ENCODE data around the gene CTSC.
"Not testable (repeated sequence)": the region's sequence is repeated elsewhere in the genome, so short reads cannot be mapped to it uniquely, and the experiment has no call there.

Gene CTSC

DNA sequence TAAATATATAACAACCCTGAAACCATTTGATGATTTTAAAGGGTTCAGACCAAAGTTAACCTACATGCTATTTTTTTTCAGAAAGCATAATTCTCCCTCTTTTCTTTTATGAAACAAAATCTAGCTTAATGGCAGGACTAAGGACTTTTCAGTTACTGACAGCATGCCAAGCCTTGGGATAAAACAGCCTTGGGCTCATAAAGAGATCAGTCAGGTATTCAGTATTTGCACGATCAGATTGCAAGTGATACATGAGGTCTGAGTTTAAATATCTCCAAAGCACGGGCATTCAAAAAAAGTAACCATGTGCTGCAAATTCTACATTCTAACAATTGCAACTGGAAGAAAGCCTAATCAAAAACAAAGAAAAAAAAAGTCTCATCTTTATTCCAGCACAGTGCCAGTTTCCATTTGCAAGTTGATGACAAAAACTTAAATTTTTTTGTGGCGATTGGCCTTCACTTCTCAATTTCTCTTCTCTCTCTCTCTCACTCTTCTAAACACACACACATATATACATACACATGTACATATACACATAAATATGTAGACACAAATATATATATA lies 60.1 kb downstream of the CTSC start:
- no peak for DNase-seq

- no peak for DNase-seq
These were observed 61.9 kb downstream of the CTSC start for GRCh38 chr11:88275636-88276035.

DNA sequence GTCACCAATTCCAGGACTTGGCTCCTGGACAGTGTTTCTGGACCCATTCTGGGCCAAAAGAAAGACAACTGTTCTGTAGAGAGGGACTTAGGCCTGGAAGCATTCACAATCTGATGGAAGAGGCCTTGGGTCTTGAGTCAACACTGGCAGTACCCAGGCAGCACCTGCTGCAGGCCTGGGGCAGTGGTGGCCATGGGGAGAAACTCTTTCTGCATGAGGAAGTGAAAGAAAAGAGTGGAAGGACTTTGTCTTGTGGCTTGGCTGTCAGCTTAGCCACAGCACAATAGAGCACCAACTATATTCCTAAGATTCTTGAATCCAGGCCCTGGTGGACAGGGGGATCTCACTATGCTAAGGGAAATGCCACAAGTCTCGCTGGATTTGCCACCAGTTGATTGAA lies 70.6 kb downstream of the CTSC start:
- DNase-seq, result peak; percentile 93

- DNase-seq, result peak; percentile 79
These were observed 71.4 kb downstream of the CTSC start for GRCh38 chr11:88266157-88266556.

GRCh38 chr11:88259431-88259830 lies 78.1 kb downstream of the CTSC start:
- no peak for DNase-seq

DNA sequence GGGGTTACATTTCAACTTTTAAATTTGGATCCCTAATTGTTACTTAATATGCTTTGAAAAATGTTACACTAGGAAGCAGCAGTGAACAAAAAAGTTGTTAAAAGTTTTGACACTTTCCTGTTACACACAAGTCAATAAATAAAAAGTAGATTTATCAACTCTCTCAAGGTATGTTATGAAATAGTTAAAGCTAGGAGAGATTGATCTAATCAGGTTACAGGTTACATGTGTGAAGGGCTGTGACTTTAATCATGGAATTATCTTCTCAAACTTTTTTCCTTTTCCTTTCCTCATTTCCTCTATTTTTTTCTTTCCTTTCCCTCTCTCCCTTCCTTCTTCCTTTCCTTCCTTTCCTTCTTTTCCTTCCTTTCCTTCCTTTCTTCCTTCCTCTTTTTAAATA lies 85.3 kb downstream of the CTSC start:
- no peak for DNase-seq

GRCh38 chr11:88250566-88251242 lies 86.8 kb downstream of the CTSC start:
- DNase-seq, result no peak

GRCh38 chr11:88249706-88250105 lies 87.8 kb downstream of the CTSC start:
- no peak for DNase-seq

- DNase-seq, result no peak
These were observed 90.8 kb downstream of the CTSC start for GRCh38 chr11:88246696-88247095.

GRCh38 chr11:88245576-88245975 lies 92.0 kb downstream of the CTSC start:
- not testable (repeated sequence) for DNase-seq

Measured in MV-4-11 (cell line).